NCI-H226 (cell line): Measurements from ENCODE around the gene CAMSAP1.

Source experiments
- DNase-seq: peaks from one replicate; pipeline ENCODE4 v3.0.0-alpha.2; 2015

Gene CAMSAP1

GRCh38 chr9:135878528-135879236, 28.7 kb downstream of the CAMSAP1 start:
- no peak for DNase-seq

DNA sequence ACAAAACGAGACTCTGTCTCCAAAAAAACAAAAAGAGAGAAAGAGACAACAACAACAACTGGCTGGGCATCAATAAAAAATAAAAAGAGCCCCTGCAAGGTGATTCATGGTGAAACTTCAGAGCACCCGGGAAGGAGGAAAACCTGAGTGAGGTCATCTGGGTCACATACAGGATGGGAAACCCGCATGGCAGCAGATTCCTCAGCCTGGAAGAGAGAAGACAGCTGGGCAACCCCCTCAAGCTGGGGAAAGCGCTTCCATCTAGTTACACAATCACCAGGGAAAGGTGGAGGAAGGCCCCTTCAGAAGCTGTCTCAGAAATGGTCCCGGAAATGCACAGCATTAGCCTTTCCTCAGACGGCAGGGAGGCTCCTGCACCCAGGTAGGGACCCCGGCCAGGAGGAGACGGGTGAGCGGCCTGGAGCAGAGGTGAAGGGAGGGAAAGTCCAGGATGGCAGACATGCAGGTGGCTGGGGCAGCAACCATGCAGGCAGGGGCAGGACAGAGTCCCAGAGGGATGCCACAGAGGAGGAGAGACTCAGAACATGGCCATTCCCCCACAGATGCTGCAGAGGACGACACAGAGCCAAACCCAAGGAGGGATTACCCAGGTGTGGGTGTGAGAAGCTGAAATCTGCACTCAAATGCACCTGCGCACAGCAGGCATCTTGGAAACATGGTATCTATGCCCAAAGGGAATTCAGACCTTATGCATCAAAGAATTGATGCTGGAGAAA, 29.4 kb downstream of the CAMSAP1 start:
- DNase-seq: no peak

DNA sequence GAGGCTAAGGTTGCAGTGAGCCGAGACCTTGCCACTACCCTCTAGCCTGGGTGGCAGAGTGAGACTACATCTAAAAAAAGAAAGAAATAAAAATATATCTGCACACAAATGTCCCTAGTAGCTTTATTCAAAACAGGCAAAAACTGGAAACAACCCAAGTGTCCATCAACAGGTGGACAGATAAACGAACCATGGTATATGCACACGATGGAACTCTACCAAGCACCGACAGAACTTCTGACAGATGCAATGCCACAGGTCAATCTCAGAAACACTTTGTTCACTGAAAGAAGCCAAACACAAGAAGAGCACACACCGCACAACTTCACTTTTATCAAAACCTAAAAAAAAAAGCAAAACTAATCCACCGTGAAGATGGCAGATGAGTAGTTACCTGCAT, 30.4 kb downstream of the CAMSAP1 start:
- no peak for DNase-seq

DNA sequence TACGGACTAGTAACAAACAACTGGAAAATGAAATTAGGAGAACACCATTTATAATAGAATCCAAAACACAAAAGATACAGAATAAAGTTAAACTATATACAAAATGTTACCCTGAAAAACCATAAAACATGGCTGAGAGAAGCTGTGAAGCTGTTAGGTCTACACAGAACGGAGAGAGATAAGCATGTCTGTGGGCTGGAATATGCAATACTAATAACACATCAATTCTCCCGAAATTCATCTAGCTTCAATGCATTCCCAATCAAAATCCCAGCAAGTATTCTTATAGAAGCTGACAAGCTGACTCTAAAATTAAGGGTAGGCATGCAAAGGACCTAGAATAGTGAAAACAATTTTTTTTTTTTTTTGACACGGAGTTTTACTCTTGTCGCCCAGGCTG, 32.5 kb downstream of the CAMSAP1 start:
- DNase-seq: no peak

GRCh38 chr9:135869909-135870308, 37.4 kb downstream of the CAMSAP1 start:
- no peak for DNase-seq

DNA sequence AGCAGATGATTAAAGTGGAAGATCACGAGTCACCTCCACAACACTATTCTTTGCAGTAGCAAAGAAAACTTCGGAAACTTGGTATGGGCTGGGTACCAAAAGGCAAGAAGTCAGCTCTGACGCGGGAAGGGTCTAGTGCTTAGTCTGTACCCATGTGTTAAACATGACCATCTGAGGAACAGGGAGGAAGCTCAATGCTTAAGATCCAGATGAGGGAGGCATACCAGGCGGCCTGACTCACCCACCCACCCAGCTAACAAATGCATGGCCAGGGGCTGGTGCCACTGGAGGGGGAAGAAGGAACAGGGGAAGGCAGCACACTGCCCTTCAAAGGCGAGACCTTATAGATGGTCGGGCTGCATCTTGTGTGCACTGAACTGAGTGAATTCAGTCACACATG, 41.8 kb downstream of the CAMSAP1 start:
- DNase-seq: no peak

- DNase-seq: no peak
Observed at GRCh38 chr9:135864447-135865049, 42.8 kb downstream of the CAMSAP1 start.

- no peak for DNase-seq
Observed at GRCh38 chr9:135862809-135863208, 44.5 kb downstream of the CAMSAP1 start.

DNA sequence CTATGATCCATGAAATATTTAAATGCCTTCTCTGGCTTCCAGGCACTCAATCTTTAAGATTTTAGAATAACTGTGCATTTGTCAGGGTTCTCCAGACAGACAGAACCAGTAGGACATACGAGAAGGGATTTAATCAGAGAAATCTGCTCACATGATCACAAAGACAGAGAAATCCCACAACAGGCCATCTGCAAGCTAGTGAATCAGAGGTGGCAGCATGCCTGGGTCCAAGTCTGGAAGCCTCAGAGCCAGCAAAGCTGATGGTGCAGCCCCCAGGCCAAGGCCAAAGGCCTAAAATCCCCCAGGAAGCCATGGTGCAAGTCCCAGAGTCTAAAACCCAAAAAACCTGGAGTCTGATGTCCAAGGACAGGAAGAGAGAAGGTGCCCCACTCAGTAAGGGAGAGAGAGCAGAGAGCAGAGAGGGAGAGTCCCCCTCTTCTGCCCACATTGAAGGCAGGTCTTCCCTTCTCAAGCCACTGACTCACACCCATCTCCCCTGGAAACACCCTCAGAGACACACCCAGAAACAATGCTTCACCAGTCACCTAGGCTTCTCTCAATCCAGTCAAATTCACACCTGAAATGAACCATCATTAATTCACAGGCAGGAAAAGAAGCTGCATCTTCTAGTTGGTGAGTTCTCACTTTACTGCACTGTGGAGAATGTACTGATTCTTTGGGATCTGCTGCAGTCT, 48.7 kb downstream of the CAMSAP1 start:
- DNase-seq: no peak

DNA sequence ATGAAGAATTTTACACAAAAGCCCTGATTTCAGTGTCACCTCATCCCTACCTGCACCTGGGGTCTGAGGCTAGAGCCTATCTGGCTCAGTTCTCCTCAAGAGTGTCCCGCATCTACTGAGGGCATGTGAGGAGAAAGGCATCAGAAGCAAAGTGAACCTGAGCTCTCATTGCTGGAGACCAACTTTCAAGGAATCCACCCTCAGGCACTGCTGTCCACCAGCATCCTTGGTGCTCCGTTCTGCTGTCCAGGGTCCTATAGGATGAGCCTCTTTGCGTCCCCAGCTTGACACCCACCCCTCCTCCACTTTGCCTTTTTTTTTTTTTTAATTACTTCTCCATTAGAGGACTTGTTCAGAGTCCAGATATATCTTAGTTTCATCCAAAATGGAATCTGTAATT, 49.5 kb downstream of the CAMSAP1 start:
- DNase-seq: no peak

DNA sequence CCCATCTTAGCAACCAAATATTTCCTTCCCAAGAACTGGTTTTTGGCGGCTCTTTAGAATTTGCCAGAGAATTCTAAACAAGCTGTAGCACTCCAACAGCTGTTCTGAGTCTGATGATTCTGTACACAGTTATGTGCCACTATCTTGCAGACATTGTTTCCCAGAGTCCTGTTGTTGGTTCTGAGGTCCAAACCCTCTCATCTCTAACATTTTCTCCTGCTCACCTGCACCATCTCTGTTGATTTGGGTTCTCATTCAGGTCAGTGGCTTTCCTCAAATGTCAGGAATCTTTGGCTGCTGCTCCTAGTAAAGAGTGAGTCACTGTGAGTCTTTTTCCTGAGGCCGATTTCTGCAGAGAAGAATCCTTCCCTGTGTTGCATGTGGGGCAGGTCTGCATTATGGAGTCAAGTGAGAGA, 50.0 kb downstream of the CAMSAP1 start:
- peak; percentile 33 for DNase-seq

DNA sequence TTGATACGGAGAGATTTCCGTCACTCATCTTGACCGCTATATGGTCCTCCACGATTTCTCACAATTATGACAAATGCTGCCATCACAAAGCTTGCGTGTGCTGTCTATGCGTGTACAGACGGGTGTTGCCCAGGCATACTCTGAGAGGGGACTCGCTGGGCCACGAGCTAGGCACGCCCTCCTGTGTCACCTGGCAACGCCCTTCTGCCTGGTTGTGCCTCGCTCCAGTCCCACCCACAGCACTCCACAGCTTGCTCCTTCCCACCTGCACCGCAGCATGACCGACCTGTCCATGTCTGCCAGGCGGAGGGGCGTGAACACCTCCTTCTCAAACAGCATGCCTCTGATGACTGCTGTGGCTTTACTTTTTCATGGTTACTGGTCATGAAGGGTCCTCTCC, 55.6 kb downstream of the CAMSAP1 start:
- no peak for DNase-seq

- no peak for DNase-seq
Observed at GRCh38 chr9:135850737-135851136, 56.6 kb downstream of the CAMSAP1 start.

- no peak for DNase-seq
Observed at GRCh38 chr9:135849181-135849580, 58.2 kb downstream of the CAMSAP1 start.

GRCh38 chr9:135848341-135849047, 58.9 kb downstream of the CAMSAP1 start:
- no peak for DNase-seq

- no peak for DNase-seq
Observed at GRCh38 chr9:135847833-135848232, 59.5 kb downstream of the CAMSAP1 start.

DNA sequence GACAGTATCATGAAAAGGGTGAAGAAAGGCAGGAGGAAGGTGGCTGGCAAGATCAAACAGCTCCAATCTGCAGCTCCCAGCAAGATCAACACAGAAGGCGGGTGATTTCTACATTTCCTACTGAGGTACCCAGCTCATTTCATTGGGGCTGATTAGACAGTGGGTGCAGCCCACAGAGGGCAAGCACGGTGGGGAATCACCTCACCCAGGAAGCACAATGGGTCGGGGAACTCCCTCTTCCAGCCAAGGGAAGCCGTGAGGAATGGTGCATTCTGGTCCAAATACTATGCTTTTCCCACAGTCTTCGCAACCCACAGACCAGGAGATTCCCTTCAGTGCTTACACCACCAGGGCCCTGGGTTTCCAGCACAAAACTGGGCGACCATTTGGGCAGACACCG, 66.8 kb downstream of the CAMSAP1 start:
- no peak for DNase-seq

- no peak for DNase-seq
Observed at GRCh38 chr9:135840107-135840506, 67.2 kb downstream of the CAMSAP1 start.

DNA sequence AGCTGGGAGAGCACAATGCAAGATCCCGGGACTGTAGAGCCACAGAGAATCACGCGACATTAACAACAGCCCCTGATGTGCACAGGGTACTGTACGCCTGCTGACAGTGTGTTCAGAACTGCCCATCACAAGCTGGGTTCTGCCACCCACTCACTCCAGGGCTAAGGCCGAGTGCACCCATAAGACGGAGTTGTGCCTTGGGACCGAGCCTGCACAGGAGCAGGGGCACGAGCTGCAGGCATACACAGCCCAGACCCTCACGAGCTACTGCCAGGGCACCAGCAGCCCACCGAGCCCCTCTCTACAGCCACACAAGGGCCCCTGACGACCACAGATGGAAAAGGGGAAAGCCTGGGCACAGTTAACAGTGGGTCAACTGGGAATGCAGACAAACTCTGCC, 67.8 kb downstream of the CAMSAP1 start:
- DNase-seq: no peak

DNA sequence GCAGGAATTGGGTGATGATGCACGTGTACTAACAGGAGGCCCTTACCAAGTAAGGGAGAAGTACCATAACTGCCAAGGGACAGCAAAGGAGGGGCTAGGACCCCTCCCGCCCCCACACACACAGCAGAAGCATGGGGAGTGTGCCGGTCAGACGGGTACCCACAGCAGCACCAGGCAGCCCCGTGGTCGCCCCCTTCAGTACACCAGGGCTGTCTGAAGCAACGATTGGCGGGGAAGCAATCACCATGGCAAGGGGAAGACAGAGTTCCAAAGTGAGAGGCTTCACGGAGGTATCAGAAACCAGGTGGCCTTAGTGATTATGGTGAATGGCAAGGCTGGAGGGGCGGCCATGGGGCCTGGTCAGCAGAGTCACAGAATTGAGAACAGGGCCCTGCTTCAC, 72.2 kb downstream of the CAMSAP1 start:
- DNase-seq: no peak

GRCh38 chr9:135833864-135834263, 73.5 kb downstream of the CAMSAP1 start:
- DNase-seq: no peak

DNA sequence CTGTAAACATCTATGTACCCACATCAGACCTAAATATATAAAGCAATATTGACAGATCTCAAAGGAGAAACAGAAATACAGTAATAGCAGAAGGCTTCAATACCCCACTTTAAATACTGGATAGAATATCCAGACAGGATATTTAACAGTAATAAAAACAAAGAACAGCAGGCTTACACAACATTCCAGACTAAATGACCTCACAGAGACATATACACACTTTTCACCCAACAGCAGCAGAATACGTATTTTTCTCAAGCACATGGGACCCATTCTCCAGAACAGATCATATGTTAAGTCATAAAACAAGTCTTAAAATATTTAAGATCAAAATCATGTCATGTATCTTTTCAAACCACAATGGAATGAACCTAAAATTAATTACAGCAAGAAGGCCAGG, 76.8 kb downstream of the CAMSAP1 start:
- DNase-seq: no peak

DNA sequence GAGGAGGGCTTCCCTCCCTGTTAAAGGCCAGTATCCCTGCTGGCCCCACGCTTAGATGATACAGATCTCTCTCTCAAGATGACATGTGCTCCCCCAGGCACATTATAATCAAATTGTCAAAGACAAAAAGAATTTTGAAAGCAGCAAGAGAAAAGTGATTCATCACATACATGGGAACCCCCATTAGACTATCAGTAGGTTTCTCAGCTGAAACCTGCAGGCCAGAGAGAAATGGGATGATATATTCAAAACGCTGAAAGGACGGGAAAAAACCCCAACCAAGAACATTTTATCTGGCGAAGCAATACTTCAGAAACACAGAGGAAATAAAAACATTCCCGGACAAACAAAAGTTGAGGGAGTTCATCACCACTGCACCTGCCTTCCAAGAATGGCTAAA, 78.7 kb downstream of the CAMSAP1 start:
- DNase-seq: no peak
